RWPE2 (cell line): ENCODE measurements around the gene LRBA.
"Not testable (repeated sequence)": the region's sequence is repeated elsewhere in the genome, so short reads cannot be mapped to it uniquely, and the experiment has no call there.

ENCODE experiments used
- ATAC-seq: fragments of 200-7000 bp; cut with Tn5 transposase; 3 replicates; pipeline ENCODE4 v1.9.1; 2021; ENCODE audit warnings: low read depth
- DNase-seq: peaks from one replicate; pipeline ENCODE4 v3.0.0-alpha.2; 2020; ENCODE audit warnings: low spot score
- H3K27ac ChIP-seq: fragments of 450-650 bp; 2 replicates; pipeline ENCODE4 v1.5.1; 2017; ENCODE audit warnings: mild to moderate bottlenecking; ENCODE audit not compliant: poor library complexity, severe bottlenecking
- H3K27me3 ChIP-seq: fragments of 250-450 bp; sonication (Bioruptor Pico); 2 replicates; pipeline ENCODE4 v1.5.1; 2021; ENCODE audit warnings: mild to moderate bottlenecking, moderate library complexity; ENCODE audit not compliant: insufficient read depth, poor library complexity, severe bottlenecking
- H3K36me3 ChIP-seq: fragments of 250-450 bp; sonication (Bioruptor Pico); 2 replicates; pipeline ENCODE4 v1.5.1; 2020; ENCODE audit warnings: low read depth, mild to moderate bottlenecking, moderate library complexity
- H3K4me1 ChIP-seq: fragments of 250-450 bp; sonication (Bioruptor Pico); 2 replicates; pipeline ENCODE4 v1.5.1; 2021; ENCODE audit warnings: mild to moderate bottlenecking, moderate library complexity; ENCODE audit not compliant: insufficient read depth, poor library complexity, severe bottlenecking
- H3K4me3 ChIP-seq: fragments of 250-450 bp; sonication (Bioruptor Pico); 2 replicates; pipeline ENCODE4 v1.5.1; 2021; ENCODE audit warnings: mild to moderate bottlenecking, moderate library complexity; ENCODE audit not compliant: severe bottlenecking
- H3K9me3 ChIP-seq: fragments of 250-450 bp; sonication (Bioruptor Pico); 2 replicates; pipeline ENCODE4 v1.5.1; 2021; ENCODE audit warnings: mild to moderate bottlenecking, moderate library complexity; ENCODE audit not compliant: severe bottlenecking
- TF ChIP-seq, protein P1 (sequence below): fragments of 450-650 bp; IDR thresholded peaks from one replicate; pipeline ENCODE4 v1.5.1; 2017; ENCODE audit warnings: mild to moderate bottlenecking, moderate library complexity; ENCODE audit not compliant: poor library complexity, severe bottlenecking

LRBA gene

DNA sequence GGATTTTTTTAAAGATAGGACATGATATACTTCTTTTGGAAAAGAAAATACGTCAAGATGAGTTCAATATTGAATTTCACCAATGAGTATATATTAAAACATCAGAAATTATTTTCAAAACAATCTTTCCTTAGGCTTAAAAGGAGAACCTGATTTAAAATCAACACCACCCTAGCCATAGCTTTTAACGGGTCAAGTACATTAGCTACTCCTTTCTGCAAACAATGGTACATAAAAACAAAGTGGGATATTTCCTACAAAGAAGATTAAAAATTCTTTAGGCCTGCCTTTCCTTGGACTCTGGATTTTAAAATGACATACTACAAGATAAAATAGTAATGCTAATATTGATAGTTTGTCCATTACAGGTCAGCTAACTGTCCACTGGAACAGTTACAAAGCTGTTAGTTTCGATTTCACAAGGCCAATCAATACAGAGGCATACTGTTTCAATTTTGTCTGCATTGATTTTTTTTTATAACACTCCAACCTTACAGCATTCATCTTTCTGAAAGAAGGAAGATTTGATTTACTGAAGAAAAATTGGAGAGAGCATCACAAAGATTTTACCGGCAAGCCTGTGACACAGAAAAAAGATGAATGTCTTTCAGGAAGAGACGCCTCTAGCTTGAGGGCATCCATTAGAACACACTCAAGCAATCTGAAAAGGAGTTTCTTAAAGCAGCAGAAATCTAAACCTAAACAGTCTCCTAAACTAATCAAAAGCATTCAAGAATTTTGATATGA is 335.9 kb downstream of the LRBA start:
- Histone ChIP-seq H3K27me3 (no peaks in the 10 kb centered on the region), H3K9me3 (no peaks in the 10 kb centered on the region), H3K4me1 (peaks cover 5% of the 10 kb centered on the region), H3K27ac (no peak overlapping the region), H3K36me3 (peaks cover 11% of the 10 kb centered on the region; the same call in 1 of the 2 replicates), H3K4me3 (peak overlapping the region; percentile 18)
- TF ChIP-seq, protein P1, sequence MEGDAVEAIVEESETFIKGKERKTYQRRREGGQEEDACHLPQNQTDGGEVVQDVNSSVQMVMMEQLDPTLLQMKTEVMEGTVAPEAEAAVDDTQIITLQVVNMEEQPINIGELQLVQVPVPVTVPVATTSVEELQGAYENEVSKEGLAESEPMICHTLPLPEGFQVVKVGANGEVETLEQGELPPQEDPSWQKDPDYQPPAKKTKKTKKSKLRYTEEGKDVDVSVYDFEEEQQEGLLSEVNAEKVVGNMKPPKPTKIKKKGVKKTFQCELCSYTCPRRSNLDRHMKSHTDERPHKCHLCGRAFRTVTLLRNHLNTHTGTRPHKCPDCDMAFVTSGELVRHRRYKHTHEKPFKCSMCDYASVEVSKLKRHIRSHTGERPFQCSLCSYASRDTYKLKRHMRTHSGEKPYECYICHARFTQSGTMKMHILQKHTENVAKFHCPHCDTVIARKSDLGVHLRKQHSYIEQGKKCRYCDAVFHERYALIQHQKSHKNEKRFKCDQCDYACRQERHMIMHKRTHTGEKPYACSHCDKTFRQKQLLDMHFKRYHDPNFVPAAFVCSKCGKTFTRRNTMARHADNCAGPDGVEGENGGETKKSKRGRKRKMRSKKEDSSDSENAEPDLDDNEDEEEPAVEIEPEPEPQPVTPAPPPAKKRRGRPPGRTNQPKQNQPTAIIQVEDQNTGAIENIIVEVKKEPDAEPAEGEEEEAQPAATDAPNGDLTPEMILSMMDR, result no peak
- ATAC-seq, result peak; percentile 57
- DNase-seq, result no peak

DNA sequence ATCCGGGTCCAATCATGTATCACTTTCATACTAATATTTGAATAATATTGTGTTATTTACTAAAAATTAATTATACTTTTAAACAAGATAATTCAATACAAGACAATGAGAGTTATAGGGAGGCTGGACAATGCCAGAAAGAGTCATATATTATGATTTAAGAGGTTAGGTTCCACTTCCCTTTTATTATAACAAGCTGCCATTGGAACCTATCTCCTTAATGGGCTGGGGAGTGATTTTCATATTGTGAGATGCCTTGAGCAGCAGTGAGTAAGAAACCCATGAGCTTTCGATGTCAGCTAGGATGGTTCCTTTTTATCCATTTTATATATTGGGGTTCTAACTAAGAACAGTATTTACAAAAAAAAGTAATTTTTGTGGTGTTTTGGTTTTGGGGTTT is 341.3 kb downstream of the LRBA start:
- Histone ChIP-seq H3K27ac (no peak overlapping the region), H3K4me3 (no peak overlapping the region), H3K27me3 (no peaks in the 10 kb centered on the region), H3K36me3 (no peaks in the 10 kb centered on the region), H3K4me1 (no peaks in the 10 kb centered on the region), H3K9me3 (no peaks in the 10 kb centered on the region)
- no peak for DNase-seq
- ATAC-seq, result no peak
- TF ChIP-seq, protein P1, result no peak

DNA sequence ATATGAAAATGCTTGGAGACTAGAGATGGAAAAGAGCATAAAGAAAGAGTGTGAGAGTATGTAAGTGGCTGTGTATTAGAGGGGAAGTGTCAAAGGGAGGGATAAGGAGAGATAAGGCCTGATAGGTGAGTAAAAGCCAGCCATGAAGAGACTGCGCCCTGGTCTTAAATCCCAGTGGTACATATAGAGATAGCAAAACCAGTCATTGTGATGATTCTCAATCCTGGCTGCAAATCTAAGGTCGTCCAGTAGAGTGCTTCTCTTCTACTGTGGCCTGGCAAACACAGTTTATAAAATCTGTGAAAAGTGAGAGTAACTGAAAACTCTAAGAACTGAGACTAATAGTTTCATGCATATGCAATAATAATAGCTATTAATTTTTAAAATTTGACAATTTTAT is 346.3 kb downstream of the LRBA start:
- DNase-seq, result no peak
- Histone ChIP-seq H3K27ac (no peak overlapping the region), H3K4me3 (no peak overlapping the region), H3K4me1 (peaks cover 23% of the 10 kb centered on the region), H3K27me3 (no peaks in the 10 kb centered on the region), H3K36me3 (no peaks in the 10 kb centered on the region), H3K9me3 (no peaks in the 10 kb centered on the region)
- ATAC-seq, result no peak
- TF ChIP-seq, protein P1, result no peak

DNA sequence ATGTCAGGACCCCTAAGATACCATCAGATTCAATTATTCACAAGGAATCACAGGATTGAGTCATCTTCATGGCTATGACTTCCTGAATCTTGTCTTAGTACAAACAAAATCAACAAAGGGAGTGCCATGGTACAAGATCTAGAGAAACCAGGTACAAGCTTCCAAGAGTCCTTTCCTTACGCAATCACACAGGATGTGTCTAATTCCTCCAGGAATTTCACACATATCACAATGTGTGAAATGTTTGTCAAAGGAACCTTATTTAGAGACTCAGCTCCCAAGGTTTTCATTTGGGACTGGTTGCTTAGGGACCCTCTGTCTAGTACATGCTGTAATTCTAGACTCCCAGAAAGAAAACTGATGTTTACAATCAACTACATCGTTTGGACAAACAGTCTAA is 350.1 kb downstream of the LRBA start:
- DNase-seq, result no peak
- TF ChIP-seq, protein P1, result no peak
- H3K36me3 ChIP-seq, result no peaks in the 10 kb centered on the region
- no peak overlapping the region for H3K4me3 ChIP-seq
- peaks cover 30% of the 10 kb centered on the region for H3K4me1 ChIP-seq
- H3K27ac ChIP-seq, result peak overlapping the region; percentile 86
- peak; percentile 93 for ATAC-seq
- H3K9me3 ChIP-seq, result no peaks in the 10 kb centered on the region
- no peaks in the 10 kb centered on the region for H3K27me3 ChIP-seq

DNA sequence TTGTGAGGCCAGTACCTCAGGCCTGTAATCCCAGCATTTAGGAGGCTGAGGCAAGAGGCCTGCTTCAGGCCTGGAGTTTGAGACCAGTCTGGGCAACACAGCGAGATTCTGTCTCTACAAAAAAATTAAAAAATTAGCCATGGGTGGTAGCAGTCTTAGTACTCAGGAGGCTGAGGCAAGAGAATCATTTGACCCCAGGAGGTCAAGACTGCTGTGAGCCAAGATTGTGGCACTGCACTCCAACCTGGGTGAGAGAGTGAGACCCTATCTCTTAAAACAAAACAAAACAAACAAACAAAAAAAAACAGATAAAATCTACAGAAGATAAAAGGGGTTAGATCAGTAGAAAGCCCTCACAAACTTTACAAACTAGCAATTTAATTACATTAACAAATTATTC is 352.4 kb downstream of the LRBA start:
- Histone ChIP-seq H3K4me3 (no peak overlapping the region), H3K27ac (peak overlapping the region; percentile 21), H3K9me3 (no peaks in the 10 kb centered on the region), H3K4me1 (peaks cover 30% of the 10 kb centered on the region), H3K27me3 (no peaks in the 10 kb centered on the region), H3K36me3 (no peaks in the 10 kb centered on the region)
- ATAC-seq (no peak), DNase-seq (no peak)
- TF ChIP-seq, protein P1, result no peak

- H3K4me1 ChIP-seq, result peaks cover 27% of the 10 kb centered on the region
- H3K9me3 ChIP-seq, H3K36me3 ChIP-seq, DNase-seq, H3K4me3 ChIP-seq, H3K27me3 ChIP-seq: not testable (repeated sequence)
- peak overlapping the region; percentile 21 for H3K27ac ChIP-seq
- peak; percentile 28; the same call in 1 of the 3 replicates for ATAC-seq
Observed at GRCh38 chr4:150661551-150661950, 353.5 kb downstream of the LRBA start.

DNA sequence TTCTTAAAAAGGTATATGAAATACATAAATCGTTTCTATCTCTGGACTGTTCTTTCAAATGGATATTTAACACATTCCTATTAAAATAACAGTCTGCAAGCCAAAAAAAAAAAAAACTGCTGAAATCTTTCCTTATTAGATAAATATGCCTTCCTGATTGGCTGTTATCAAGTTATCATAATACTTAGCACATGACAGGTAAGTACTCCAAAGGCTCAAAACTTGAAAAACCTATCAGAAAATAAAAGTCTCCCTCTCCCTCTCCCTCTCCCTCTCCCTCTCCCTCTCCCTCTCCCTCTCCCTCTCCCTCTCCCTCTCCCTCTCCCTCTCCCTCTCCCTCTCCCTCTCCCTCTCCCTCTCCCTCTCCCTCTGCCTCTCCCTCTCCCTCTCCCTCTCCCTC is 356.8 kb downstream of the LRBA start:
- not testable (repeated sequence) for DNase-seq, H3K4me1 ChIP-seq, ATAC-seq, H3K27ac ChIP-seq, H3K27me3 ChIP-seq, H3K36me3 ChIP-seq, H3K4me3 ChIP-seq, H3K9me3 ChIP-seq
